ENCODE results near the gene SLC48A1.
"Not testable (repeated sequence)": the region's sequence is repeated elsewhere in the genome, so short reads cannot be mapped to it uniquely, and the experiment has no call there.

The SLC48A1 gene

DNA sequence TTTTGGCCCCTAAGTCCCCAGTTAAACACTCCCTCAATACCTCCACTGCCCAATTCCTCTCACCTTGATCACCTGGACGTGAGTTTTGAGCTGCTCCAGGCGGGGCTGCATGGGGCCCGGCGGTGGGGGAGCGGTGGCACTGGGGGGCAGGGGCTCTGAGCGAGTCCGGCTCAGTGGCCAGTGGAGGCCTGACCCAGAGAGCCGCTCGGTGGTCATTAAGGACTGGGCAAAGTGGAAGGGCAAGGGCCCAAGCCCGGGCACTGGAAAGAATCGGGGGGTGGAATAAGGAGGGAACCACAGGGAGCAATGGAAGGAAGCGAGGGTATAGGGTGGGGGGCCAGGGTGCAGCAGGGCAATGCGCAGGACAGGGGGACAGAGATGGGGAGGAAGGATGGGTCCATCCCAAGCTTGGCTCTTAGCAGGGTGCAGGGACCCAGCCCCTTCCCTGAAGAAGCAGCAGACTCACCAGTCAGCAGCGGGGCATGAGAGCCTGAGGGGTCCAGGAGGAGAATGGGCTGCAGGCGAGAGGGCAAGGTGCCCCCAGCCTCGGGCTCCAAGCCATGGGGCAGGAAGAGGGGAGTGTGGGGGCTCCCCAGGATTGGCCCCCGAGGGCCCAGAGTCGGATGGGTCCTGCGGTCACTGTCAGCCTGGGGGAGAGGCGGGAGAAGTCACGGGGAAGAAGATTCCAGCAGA lies 22.2 kb downstream of the SLC48A1 start:
- DNase-seq = no peak

DNA sequence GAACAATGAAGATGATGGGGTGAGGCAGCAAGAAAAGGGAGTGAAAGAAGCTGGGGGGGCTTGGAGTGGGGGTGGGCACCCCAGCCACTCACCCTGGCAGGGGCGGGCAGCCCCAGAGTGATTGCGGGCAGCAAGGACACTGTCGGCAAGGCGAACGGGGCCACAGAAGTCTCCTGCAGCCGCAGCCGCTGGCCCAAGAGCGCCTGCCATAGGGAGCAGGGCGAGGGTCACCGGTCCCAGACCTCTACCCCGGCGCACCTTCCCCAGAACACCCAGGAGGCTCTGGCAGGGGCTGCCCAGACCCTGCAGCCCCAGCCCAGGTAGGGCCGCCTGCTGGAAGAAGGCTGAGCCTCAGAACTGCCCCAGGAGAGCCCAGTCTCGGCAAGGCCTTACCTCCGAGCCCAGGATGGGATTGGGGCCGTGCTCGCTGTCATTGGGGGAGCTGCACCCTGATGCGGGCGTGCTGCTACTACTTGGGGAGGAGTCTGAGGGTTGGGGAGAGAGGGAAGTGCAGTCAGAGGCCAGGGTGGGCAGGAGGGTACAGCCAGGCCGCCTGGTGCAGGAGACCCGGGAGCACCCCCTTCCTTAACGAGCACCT lies 22.9 kb downstream of the SLC48A1 start:
- no peak for DNase-seq

DNA sequence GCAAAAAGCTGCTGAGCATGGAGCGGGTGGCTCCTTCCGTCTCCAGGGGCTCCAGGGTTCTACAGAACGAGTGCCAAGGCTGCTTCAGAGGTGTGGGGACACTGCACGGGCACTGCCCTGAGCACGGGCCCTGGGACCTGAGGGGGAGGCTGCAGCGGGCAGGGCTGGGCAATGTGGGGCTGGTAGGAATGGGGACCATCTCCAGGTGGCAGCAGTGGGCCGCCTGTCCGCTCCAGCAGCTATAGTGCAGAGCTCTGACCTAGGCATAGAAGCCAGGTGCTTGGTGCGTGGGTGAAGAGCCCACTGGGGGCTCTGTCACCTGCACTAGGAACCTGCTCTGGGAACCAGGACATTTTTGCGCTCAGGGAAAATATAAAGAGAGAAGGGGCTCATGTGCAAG lies 24.4 kb downstream of the SLC48A1 start:
- no peak for DNase-seq

DNA sequence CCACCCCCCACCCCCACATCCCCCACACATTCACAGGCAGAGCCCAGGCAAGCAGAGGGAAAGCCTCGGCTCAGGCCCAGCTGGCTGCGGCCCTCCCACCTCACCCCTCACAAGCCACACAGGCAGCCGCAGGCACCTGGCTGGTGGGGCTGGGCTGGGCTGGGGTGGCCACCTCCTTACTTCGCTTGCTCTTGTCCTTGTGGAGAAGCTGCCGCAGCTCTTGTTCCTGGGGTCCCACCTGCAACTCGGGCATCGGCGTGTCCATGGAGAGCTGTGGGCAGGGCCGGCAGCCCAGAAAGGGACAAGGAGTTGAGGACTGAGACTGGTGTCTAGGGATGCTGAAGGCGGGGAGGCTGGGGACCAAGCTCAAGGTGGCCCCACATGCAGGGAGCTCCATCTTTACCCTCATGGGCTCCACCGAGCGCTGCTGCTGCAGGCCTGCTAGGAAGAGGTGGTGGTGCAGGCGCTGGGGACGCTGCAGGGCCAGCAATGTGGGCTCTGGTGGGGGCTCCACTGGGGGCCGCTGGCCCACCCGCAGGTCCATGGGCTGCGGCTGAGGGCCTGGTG lies 25.4 kb downstream of the SLC48A1 start:
- DNase-seq = no peak

DNA sequence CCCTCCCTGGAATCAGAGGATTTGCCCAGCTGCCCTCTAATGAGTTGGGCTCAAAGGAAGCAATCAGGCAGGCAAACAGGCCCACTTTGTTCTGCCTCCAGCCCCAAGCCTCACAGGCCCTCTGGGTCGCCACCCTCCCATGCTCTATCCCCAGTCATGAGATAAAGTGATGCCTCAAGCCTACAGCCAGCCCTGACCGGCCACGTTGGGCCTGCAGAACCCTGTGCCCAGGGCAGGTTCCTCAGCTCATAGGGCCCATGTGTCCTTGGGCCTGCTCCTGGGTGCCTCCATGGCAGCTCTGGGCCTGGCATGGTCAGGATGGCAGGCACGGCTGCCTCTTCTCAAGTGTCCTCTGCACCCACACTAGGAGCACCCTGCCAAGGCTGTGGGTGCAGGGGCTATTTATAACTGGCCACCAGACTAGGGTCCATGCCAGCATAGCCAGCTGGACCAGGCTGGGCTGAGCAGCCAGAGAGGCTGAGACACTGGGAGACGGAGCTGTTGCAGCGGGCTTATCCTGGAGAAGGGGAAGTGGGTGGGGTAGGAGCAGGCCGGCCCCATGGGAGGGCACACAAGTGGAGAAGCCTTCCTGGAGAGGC lies 26.4 kb downstream of the SLC48A1 start:
- DNase-seq = no peak

DNA sequence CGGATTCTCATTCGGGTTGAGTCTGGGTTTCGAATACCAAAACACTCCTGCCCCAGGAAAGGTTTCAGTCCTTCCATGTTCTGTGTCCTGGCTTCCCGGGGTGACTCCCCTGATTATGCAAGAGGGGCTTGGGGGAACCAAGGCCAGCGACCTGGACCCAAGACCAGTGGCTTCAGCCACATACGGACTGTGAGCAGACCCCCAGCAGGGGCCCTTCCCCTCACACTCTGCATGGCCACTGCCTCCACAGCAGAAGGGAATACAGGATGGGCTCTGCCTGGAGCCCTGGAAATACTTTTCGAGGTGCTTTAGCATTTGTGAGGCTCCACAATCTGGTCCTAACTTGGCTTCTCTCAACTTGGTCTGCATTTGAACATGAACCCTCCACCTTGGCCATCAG lies 27.5 kb downstream of the SLC48A1 start:
- no peak for DNase-seq

DNA sequence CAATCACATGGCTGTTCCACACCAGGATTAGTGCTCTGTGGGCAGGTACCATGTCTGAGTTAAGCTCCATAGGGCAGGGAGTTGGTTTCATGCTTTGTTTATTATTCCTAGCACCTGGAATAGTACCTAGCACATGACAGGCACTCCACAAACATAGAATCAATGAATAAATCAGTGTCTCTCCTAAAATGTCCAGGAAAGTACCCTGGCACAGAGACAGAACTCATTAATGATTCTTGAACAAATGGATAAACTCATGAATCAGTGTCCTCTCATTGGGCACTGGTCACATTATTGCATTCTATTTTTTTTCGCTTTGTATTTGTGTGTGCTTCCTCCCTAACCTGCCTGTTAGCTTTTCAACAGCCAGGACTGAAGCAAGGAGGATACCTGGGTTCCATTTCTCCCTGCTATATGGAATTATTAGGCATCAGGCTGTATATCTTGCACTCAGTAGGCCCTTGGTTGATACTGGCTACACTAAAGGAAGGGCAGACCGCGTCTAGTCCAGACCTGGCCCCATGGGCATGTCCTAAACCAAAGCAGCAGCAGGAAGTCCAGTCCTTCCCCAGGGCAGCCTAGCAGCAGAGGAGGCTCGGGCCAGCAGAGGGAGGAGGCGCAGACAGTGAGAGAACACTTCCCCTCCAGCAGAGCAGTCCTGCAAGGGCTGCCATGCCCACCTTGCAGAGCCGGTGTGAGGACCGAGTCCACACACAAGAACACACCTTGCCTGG lies 28.3 kb downstream of the SLC48A1 start:
- no peak for DNase-seq

DNA sequence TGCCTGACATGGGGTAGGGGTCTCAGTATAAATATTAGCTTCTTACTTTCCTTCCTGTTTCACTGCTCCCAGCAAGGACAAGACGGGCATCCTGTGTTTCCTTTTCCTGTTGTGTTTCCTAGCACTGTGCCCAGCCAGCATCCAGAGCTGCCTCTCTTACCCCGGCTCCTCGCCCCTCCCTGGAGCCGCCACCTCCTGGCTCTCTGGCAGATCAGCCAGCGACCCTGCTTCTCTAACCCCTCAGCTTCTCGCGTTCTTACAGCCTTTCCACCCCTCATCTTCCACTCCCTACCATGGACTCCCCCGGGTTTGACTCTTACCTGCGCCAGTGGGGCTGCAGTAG lies 28.8 kb downstream of the SLC48A1 start:
- no peak for DNase-seq

DNA sequence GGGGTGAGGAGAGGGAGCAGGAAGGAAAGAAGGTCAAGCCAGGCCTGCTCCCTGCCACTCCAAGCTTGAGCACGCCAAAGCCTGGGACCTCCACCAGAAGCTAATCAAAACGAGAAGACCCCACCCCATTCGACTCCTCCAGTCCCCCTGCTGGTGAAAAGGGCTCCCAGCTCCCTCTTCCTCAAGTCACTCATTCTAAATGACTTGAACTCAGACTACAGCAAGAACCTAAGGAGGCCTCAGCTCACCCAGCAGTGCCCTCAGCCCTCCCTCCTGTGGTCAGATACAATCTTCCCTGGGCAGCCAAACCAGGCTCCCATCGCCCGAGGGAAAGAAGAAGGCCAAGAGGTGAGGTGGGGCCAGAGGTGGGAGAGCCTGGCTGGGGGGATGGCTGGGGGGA lies 29.3 kb downstream of the SLC48A1 start:
- DNase-seq = no peak

DNA sequence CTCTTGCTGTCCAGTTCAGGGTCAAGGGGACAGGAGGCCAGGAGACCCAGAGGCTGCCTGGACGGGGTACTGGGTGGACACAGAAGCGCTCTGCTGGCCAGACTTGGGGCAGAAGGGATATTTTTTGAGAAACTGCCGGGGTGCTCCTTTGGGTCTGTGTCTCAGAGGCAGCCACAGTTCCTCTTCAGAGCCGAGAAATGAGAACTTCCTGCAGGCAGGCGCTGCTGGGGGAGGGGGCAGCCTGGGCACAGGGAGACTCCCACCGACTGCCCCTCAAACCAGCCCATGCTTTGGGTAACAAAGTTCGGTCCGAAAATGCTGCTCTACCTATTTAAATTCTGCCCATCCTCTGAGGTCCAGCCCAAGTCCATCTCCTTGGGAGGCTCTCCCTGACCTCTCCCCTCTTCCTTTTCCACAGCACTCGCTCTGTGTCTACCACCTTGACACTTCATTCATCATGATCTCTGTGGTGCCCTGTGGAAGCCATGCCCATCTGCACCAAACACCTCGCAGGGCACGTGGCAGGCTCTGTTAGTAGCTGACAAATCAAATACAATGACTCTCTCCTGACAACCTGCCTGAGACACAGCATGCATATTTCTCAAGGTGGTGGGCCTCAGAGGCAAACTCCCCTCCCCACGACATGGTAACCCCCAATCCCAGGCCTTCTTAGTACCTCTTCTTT lies 30.3 kb downstream of the SLC48A1 start:
- no peak for DNase-seq

DNA sequence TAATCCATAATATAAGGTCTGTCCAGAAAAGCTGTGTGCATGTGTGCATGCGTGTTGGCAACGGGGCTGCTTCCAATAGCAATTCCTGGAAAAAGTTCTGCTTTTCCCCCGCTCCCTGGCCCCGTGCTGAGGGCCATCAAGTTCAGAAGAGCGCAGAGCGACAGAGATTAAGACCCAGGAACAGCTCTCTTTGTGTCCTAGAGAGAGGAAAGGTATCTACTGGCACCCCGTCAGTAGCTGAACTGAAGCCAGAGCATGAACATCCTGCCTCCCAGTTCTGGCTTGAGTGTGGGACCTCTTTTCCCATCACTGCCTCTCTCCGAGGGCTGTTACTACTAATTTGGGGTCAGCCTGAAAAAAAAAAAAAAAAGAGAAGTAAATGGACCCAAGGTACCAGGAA lies 31.1 kb downstream of the SLC48A1 start:
- no peak for DNase-seq

DNA sequence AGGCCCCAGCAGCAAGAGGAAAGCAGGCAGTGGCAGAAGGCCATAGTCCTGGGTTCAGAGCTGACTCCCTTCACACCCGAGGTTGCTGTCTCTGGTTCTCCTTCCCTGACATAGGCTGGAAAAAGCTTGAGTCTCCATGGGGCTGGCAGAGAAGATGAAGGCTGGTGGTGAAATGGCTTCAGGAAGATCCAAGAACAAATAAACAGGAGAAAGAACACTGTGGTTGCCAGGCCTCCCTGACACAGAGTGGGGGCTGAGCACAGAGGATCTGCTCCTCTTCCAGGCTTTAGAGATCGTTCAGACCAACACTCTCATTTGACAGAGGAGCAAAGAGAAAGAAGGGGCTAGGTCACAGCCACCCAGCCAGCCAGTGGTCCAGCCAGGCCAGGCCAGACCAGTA lies 32.4 kb downstream of the SLC48A1 start:
- DNase-seq = no peak

DNA sequence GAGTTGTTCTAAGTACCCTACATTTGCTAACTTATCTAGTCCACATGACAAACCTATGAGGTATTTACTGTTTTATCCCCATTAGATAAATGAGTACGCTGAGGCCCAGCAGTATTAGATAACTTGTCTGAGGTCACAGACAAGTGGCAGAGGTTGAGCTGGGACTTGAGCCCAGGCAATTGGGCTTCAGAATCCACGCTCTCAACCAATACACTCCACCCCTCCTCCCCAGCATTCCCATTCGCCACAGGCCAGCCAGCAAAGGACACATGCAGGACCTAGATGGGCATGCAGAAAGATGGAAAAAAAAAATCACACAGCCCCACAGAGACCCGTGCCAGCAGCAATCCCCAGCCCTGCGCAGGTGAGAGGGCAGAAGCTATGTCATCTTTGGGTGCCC lies 34.3 kb downstream of the SLC48A1 start:
- DNase-seq = no peak

DNA sequence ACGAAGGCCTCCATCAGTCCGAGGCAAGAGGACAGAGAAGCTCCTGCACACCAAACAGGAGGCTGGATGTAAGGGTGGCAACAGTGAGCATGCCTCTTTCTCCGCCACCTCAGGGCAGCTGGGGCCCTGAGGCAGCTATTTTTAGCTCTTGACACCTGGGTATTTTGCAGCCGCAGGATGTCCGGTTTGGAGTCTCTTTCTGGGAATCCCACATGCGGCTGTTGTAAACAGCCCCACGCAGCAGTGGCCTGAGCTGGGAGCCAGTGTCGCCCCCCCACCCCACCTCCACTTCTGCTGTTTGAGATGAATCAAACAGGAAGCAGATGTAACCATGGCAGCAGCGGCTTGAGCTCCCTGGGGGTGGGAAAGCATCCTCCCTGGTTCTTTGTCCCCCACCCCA lies 35.0 kb downstream of the SLC48A1 start:
- DNase-seq = no peak

DNA sequence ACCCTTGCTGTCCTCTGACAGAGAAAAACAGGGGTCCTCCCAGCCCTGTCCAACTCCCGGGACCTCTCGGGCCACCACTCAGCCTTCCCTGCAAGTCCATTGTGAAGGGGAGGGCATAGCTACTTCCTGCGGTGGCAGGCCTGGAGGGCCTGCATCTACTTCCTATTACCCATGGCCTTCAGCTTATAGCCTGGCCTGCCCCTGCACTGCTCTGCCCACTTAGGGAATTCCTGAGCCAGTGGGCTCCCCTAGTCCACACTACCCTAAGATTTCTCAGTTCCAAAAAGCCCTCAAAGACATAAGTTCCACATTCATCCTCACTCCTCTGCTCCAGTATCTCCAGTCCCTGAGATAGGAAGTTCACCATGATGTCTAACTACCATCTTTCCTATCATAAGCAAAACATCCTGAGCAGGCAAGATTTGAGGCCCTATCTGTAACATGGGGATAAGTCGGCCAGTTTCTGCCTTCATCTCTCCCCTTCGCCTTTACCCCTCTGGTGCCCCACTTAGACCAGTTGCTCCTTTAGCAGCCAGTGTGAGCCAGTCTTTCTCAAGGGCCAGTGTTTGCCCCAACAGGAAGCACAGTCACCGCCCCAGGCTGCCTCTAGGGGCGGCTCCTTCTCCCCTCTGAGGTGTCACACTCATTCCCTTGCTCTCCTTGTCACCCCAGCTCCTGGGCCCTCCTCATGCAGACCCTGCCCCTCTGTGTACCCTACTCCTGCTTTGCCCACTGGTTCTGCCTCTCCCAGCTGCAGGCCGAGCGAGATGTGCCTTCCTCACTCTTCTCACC lies 35.7 kb downstream of the SLC48A1 start:
- no peak for DNase-seq

DNA sequence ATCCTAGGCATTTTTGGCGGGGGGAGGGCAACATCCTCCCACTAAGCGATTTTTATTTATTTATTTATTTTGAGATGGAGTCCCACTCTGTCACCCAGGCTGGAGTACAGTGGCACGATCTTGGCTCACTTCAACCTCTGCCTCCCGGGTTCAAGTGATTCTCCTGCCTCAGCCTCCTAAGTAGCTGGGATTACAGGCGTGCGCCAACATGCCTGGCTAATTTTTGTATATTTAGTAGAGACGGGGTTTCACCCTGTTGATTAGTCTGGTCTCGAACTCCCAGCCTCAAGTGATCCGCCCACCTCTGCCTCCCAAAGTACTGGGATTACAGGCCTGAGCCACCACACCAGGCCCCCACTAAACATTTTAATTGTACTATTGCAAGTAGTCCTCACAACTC lies 36.5 kb downstream of the SLC48A1 start:
- not testable (repeated sequence) for DNase-seq

DNA sequence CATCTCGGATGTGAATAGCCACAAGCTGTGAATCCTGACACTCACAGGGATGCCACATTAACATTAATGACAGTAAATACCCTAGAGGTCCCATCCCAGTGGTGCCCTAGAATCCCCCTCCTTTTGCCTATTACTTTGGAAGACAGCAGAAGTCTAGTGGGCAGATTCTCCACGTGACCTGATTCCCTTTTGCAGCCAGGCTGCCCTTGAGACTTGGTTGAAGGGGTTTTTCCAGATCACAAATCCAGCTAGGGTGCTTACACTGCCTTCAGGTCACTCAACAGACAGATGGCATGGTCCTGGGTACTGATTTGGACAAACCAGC lies 38.0 kb downstream of the SLC48A1 start:
- no peak for DNase-seq

DNA sequence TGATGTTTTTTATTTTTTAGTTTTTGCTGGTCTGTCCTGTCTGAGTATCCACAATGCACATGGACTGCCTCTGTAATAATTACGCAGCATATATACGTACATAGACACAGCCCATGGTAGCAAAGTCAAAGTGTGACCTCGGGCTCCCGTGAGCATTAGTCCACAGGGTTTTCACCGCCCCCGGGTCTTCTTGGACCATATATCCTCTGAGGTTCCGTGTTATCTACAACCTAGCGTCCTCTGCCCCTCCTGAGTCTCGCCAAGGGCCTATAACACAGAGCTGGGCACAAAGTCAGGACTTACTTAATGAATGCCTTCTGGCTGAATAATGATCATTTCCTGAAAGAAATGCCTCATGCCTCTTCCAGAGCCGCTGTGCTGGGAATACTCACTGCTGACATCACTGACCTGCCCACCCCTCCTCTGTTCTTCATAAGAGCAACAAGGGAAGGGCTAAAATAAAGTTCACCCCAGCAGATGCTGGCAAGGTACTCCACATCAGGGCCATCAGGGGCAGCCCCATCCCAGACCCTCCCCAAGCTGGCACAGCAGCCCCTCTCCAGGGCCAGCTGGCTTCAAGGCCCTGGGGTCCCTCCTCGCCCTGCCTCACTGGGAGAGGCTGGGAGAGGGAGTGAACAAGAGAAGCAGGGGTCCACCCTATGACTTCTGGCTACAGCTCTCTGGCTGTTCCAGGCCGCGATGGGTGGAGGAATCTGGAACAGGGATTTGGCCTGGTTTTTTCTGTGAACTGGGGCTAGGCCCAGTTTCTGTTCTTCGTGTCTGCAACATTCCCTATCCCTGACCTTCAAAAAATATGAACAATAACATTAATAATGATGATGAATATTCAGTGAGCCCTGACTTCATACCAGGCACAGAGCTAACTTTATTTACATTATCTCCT lies 38.8 kb downstream of the SLC48A1 start:
- no peak for DNase-seq

DNA sequence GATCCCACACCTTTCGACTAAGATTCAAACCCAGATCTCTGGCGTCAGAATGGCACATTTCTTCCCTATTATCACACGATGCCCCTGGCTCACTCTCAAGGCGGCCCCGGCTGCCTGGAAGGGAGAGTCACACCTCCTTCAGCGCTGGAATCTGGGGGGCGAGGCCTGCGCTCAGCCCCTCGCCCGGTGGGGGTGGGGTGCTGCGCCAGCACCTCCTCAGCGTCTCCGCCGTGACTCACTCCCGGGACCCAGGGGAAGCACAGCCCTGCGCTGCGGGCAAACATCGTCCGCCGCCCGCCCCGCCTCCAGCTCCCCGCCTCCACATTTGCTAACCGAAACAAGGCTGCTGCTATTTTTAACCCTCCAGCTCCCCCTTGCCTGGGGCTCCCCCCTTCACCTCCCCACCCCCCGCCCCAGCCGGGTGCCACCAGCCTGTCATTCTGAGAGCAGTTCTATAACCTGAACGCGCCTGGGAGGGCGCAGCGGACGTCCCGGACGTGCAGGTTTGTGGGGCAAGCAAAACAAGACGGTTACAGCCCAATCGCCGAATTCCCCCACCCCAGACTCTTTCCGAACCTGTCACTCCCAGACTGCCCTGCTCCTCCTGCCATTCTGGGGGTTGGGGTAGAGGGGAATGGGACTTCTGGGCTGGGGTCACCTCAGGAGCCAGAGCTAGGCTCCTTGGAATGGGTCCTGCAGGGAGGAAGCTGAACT lies 39.9 kb downstream of the SLC48A1 start:
- DNase-seq = peak; percentile 50

DNA sequence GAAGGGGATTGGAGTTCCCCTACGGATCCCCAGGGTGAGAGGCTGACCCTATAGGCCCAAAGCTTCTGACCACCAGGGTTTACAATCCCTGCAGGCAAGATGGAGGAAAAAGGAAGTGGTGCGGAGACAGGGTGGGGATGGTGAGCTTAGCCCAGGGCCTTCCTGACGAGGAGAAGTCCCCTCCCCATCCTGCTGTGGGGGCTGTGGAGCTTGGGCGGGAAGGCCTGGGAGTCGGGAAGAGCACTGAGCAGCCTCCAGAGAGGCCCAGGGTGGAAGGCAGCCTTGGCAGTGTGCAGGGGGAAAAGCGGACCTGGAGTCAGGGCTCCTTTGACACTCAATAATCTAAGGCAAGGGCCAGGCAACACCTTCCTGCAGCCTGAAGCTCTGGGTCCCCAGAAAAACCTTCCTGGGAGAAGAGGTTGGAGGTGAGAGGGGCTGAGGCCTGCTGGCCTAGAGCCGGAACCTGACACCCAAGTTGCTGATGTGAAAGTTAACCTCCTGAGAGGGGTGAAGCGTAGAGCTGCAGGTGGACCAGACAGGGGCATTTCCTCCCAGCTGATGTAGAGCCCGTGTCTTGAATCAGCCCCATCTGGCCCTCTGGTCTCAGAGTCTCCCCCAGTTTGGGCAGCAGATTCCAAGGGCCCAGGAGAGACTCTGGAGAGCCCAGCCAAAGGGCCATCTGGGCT lies 40.6 kb downstream of the SLC48A1 start:
- no peak for DNase-seq
